Mesodermal cell (in vitro differentiated cells): ENCODE data around the gene HSPB9.

Source experiments
- H3K27ac ChIP-seq: 2 replicates; pipeline ENCODE4 v1.7.0; 2013; ENCODE audit warnings: mild to moderate bottlenecking, low read depth, low read length, moderate library complexity; ENCODE audit not compliant: severe bottlenecking
- H3K36me3 ChIP-seq: 2 replicates; pipeline ENCODE4 v1.7.1; 2013; ENCODE audit warnings: mild to moderate bottlenecking, low read length, moderate library complexity; ENCODE audit not compliant: control insufficient read depth, insufficient read depth
- H3K4me1 ChIP-seq: one replicate; pipeline ENCODE4 v1.7.1; 2013; ENCODE audit warnings: mild to moderate bottlenecking, low read length; ENCODE audit not compliant: insufficient read depth, control insufficient read depth, poor library complexity, severe bottlenecking
- H3K4me3 ChIP-seq: 2 replicates; pipeline ENCODE4 v1.7.0; 2013; ENCODE audit warnings: low read length, control low read depth, mild to moderate bottlenecking; ENCODE audit not compliant: insufficient read depth, poor library complexity, severe bottlenecking; ENCODE audit errors: extremely low read depth
- H3K9me3 ChIP-seq: 2 replicates; pipeline ENCODE4 v1.7.1; 2013; ENCODE audit warnings: mild to moderate bottlenecking, low read length, moderate library complexity; ENCODE audit not compliant: control insufficient read depth
- WGBS, 2 experiments: methylation state at CpG; one replicate each; pipeline ENCODE4 v1.1.5; 2013; ENCODE audit warnings: missing lambda C conversion rate in 2 of 2; ENCODE audit not compliant: insufficient coverage in 2 of 2; 5-methylcytosine and 5-hydroxymethylcytosine counted together

The HSPB9 gene

DNA sequence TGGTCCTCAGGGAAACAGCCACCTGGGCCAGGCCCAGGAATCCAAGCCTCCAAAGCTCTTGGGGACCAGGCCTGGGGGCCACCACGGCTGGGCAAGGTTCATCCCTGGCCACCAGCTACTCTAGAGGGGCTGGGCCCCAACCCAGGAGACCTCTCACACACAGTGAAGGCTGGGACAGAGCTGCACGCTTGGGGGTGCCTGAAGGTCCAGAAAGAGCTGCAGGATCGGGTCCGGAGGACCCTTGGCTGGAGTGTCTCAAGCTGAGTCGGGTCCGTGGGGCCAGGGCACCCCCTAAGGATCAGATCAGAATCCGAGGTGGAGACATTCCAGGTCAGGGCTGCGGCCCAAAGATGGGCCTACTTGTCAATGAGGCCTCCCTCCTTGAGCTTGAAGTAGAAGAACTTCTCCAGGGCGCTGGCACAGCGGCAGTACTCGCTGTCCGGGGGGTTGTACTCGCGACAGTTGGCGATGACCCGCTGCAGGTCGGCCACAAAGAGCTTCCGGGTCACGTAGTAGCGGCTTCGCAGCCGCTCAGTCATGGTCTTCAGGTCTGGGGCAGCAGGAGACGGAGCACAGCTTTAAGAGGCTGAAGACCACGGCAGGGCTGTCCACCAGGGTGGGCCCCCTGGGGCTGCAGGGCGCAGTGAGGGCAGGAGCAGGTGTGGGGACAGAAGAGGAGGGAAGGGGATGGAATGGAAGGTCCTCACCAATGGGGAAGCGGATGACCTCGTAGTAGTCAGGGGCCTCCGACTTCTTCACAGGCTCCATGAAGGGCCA lies 9.1 kb upstream of the HSPB9 start:
- Histone ChIP-seq H3K9me3 (no peaks in the 10 kb centered on the region), H3K27ac (no peak overlapping the region), H3K36me3 (peaks cover 37% of the 10 kb centered on the region), H3K4me1 (no peaks in the 10 kb centered on the region), H3K4me3 (no peak overlapping the region)
- WGBS, 2 experiments, result 95 to 96% methylated on average over 27 to 28 of the region's 28 CpGs

GRCh38 chr17:42114118-42114517 lies 8.5 kb upstream of the HSPB9 start:
- H3K36me3 ChIP-seq, result peaks cover 37% of the 10 kb centered on the region
- no peak overlapping the region for H3K27ac ChIP-seq
- no peaks in the 10 kb centered on the region for H3K9me3 ChIP-seq
- no peaks in the 10 kb centered on the region for H3K4me1 ChIP-seq
- 97 to 100% methylated on average over 3 to 4 of the region's 9 CpGs for WGBS, 2 experiments
- no peak overlapping the region for H3K4me3 ChIP-seq

DNA sequence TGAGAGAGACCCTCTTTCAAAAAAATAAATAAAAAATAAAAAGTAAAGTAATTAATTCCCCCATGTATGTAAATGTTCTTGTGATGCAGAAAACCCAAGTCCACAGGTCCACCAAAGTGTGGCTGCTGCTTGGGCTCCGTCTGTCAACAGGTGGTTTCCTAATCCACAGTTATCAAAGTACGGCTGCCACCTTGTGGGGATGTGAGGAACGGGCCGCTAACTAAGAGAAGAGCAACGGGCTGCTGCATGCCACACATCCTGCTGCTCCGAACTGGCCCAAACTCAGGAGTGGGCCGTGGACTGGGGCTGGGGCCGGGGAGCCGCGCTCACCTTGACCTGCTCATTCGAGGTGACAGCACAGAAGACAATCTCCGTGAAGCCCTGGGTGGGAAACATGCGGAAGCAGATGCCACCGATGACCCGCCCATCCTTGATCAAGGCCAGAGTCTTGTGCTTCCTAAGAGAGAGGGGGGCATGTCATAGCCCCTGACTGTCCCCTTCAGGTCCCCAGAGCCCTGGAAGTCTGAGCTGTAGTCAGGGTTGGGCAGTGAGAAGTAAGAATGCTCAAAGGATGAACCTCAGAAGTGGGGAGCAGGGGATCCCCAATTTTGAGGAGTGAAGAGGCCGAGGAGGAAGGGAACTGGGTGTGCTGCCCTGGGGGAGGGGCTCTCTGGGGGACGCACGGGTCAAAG lies 5.8 kb upstream of the HSPB9 start:
- Histone ChIP-seq H3K36me3 (peaks cover 37% of the 10 kb centered on the region), H3K4me1 (peaks cover 5% of the 10 kb centered on the region), H3K9me3 (no peaks in the 10 kb centered on the region), H3K27ac (no peak overlapping the region), H3K4me3 (no peak overlapping the region)
- 57 to 59% methylated on average over 17 of the region's 18 CpGs for WGBS, 2 experiments

GRCh38 chr17:42117397-42118125 lies 5.0 kb upstream of the HSPB9 start:
- WGBS, 2 experiments, result 90 to 91% methylated on average over 26 to 30 of the region's 30 CpGs

GRCh38 chr17:42118126-42118510 lies 4.5 kb upstream of the HSPB9 start:
- no peak overlapping the region for H3K4me3 ChIP-seq
- H3K9me3 ChIP-seq, result no peaks in the 10 kb centered on the region
- peaks cover 41% of the 10 kb centered on the region for H3K36me3 ChIP-seq
- 84 to 100% methylated on average over 3 to 4 of the region's 4 CpGs for WGBS, 2 experiments
- H3K27ac ChIP-seq, result no peak overlapping the region
- peaks cover 5% of the 10 kb centered on the region for H3K4me1 ChIP-seq

More at GRCh38 chr17:42117397-42118125, 5.0 kb upstream of the HSPB9 start:
- H3K27ac ChIP-seq, result no peak overlapping the region
- H3K9me3 ChIP-seq, result no peaks in the 10 kb centered on the region
- H3K36me3 ChIP-seq, result peaks cover 37% of the 10 kb centered on the region
- no peak overlapping the region for H3K4me3 ChIP-seq
- H3K4me1 ChIP-seq, result peaks cover 5% of the 10 kb centered on the region

- H3K4me3 ChIP-seq, result no peak overlapping the region
- peaks cover 39% of the 10 kb centered on the region for H3K36me3 ChIP-seq
- H3K27ac ChIP-seq, result no peak overlapping the region
- no peaks in the 10 kb centered on the region for H3K9me3 ChIP-seq
- 86 to 90% methylated on average over 2 of the region's 2 CpGs for WGBS, 2 experiments
- peaks cover 5% of the 10 kb centered on the region for H3K4me1 ChIP-seq
These were observed 4.1 kb upstream of the HSPB9 start for GRCh38 chr17:42118545-42118944.

- peaks cover 35% of the 10 kb centered on the region for H3K36me3 ChIP-seq
- 93 to 94% methylated on average over 18 of the region's 18 CpGs for WGBS, 2 experiments
These were observed 3.3 kb upstream of the HSPB9 start for GRCh38 chr17:42119301-42119700.

GRCh38 chr17:42120161-42120769 lies 2.3 kb upstream of the HSPB9 start:
- peak overlapping the region; percentile 71 for H3K4me3 ChIP-seq
- 82 to 87% methylated on average over 2 to 5 of the region's 7 CpGs for WGBS, 2 experiments

More at GRCh38 chr17:42119301-42119700, 3.3 kb upstream of the HSPB9 start:
- H3K27ac ChIP-seq, result no peak overlapping the region
- H3K4me1 ChIP-seq, result peaks cover 5% of the 10 kb centered on the region
- H3K4me3 ChIP-seq, result no peak overlapping the region
- H3K9me3 ChIP-seq, result no peaks in the 10 kb centered on the region

DNA sequence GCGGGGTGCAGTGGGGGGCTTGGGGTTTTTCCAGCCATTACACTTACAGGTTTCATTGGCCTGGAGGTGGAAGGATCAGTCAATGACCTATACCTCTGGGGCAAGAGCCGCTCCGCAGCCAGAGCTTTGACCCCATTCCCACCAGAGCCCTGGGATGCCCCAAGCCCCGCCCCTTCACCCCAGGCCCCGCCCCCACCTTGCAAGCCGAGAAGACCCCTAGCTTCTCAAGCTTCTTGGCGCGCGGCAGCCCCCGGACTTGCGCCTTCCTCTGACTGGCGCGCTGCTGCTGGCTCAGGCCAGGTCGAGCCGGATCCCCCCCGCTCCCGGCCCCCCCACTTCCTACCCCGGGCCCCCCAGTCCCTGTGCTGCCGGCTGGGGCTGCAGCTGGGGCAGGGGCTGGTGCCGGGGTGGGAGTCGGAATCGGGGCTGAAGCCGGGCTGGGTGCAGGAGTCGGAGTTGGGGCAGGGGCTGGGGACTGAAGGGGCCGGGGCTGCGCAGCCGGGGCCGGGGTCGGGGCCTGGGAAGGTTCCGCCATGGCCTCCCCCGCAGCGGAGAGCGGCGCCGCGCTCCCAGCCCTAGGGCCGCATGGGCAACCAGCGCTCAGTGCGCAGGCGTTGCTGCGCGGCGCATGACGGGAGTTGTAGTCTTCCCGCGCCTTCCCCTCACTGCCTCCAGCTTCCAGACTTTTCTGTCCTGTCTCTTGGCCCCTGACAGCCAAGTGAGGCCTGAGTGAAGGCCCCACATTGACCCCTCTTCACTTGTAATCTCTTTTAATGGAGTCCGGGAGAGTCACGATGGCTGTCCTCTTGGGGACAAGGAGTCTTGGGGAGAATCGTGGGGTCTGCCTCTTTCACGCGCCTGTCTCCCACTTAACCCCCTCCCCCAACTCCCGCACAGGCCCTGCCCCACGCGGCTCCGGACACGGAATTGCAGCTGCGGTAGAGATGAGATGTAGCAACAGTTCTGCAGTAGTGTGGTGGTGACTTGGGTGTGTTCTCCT lies 1.5 kb upstream of the HSPB9 start, which contains the start of gene KAT2A:
TSS of gene KAT2A (minus strand) at position 598 of the 1,000 bp plus-strand sequence. CDS start at position 535, 63 bp downstream.
- Histone ChIP-seq H3K4me1 (peaks cover 5% of the 10 kb centered on the region), H3K9me3 (no peaks in the 10 kb centered on the region), H3K36me3 (peaks cover 41% of the 10 kb centered on the region), H3K27ac (peak within 1 kb of the TSS; percentile 10), H3K4me3 (peak within 1 kb of the TSS; percentile 71)
- 6% methylated on average over 26 to 28 of the region's 57 CpGs for WGBS, 2 experiments

More at GRCh38 chr17:42120161-42120769, 2.3 kb upstream of the HSPB9 start:
- peaks cover 5% of the 10 kb centered on the region for H3K4me1 ChIP-seq
- H3K36me3 ChIP-seq, result peaks cover 39% of the 10 kb centered on the region
- H3K27ac ChIP-seq, result no peak overlapping the region
- no peaks in the 10 kb centered on the region for H3K9me3 ChIP-seq
